ENCODE results near the gene MORN1. TPM values are rescaled to one million over a fixed set of nuclear protein-coding genes. Genes with fewer than 3 reads are reported as not detected.

The MORN1 gene
- polyA plus RNA-seq, 1 donor (not counting 4 experiments of a cell fraction or from before 2014, with no cell fraction given), result 2.1 TPM

DNA sequence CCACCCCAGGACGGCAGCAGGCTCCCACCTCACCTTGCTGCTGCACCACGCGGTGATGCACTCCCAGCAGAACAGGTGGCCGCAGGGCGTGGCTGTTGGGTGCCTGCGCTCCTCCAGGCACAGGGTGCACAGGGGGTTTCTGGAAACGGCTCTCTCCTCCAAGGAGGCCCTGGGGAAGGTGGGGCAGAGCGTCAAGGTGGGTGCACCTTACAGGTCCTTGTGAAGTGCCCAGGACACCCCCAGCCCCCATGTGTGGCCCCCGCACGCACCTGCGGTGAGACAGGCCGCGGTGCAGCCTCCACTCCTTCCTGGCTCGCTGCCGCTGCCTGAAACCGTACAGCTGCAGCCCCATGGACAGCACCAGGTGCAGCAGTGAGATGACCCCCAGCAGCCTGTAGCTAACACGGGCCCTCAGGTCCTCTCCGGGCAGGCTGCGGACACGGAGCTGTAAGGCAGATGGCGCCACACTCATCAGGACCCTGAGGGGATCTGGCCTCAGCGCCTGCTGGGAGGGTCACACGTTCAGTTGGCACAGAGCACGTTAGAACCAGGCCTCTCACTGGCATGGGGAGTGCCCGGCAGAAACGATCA is 15.2 kb upstream of the MORN1 start:
- H3K4me2 ChIP-seq (ENCODE audit: control insufficient read depth, extremely low read depth, insufficient read depth, low read depth, low read length), result no peak overlapping the region
- FAIRE-seq (no peak), DNase-seq (ENCODE audit: low read depth, low spot score) (no peak)
- TF ChIP-seq, protein P1, sequence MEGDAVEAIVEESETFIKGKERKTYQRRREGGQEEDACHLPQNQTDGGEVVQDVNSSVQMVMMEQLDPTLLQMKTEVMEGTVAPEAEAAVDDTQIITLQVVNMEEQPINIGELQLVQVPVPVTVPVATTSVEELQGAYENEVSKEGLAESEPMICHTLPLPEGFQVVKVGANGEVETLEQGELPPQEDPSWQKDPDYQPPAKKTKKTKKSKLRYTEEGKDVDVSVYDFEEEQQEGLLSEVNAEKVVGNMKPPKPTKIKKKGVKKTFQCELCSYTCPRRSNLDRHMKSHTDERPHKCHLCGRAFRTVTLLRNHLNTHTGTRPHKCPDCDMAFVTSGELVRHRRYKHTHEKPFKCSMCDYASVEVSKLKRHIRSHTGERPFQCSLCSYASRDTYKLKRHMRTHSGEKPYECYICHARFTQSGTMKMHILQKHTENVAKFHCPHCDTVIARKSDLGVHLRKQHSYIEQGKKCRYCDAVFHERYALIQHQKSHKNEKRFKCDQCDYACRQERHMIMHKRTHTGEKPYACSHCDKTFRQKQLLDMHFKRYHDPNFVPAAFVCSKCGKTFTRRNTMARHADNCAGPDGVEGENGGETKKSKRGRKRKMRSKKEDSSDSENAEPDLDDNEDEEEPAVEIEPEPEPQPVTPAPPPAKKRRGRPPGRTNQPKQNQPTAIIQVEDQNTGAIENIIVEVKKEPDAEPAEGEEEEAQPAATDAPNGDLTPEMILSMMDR (optimal IDR thresholded peaks at IDR 0.05 in 1 of 3, IDR thresholded peaks at IDR 0.05 in 1 of 3, conservative IDR thresholded peaks at IDR 0.05 in 1 of 3; ENCODE audit: extremely low read depth in 1 of 3, insufficient read depth in 2 of 3, low read length in 3 of 3), result peak in 1 of 3 experiments; percentile 31
- TF ChIP-seq EZH2 (IDR thresholded peaks at IDR 0.05; ENCODE audit: low read length), result no peak
- dilution Hi-C loops (cut with MboI; ENCODE audit: extremely low pct_ligation_motif_present, low sequenced_read_pairs), result loop anchor here (25.0 kb wide), 1 partner anchor 1006 kb away; no protein-coding TSS in a partner anchor
- H3K36me3 ChIP-seq (ENCODE audit: control insufficient read depth in 2 of 2, extremely low read depth in 1 of 2, insufficient read depth in 2 of 2, low read length in 2 of 2), result peaks cover 19 to 34% of the 10 kb centered on the region in 2 experiments
- H3K4me3 ChIP-seq (ENCODE audit: control insufficient read depth in 2 of 3, extremely low read depth in 1 of 3, insufficient read depth in 2 of 3, low read depth in 1 of 3, low read length in 3 of 3), result no peak overlapping the region
- no peaks in the 10 kb centered on the region for H4K20me1 ChIP-seq (ENCODE audit: control insufficient read depth, extremely low read depth, insufficient read depth, low read length)
- H3K27ac ChIP-seq (ENCODE audit: control insufficient read depth, insufficient read depth, low read length), result no peak overlapping the region
- no peaks in the 10 kb centered on the region for H3K9me3 ChIP-seq (ENCODE audit: control insufficient read depth, low read depth, low read length)
- H3K27me3 ChIP-seq (ENCODE audit: control insufficient read depth, extremely low read depth, insufficient read depth, low read length), result no peaks in the 10 kb centered on the region
- peaks cover 5% of the 10 kb centered on the region for H3K79me2 ChIP-seq (ENCODE audit: control insufficient read depth, insufficient read depth, low read length)
- H3K4me1 ChIP-seq (ENCODE audit: control insufficient read depth, extremely low read depth, insufficient read depth, low read length), result peaks cover 5% of the 10 kb centered on the region
- H3K9me1 ChIP-seq (ENCODE audit: control insufficient read depth, extremely low read depth, insufficient read depth, low read length), result no peaks in the 10 kb centered on the region
- H2AFZ ChIP-seq (ENCODE audit: control insufficient read depth, low read length), result no peak overlapping the region
- H3K9ac ChIP-seq (ENCODE audit: control insufficient read depth, extremely low read depth, insufficient read depth, low read length), result no peak overlapping the region

DNA sequence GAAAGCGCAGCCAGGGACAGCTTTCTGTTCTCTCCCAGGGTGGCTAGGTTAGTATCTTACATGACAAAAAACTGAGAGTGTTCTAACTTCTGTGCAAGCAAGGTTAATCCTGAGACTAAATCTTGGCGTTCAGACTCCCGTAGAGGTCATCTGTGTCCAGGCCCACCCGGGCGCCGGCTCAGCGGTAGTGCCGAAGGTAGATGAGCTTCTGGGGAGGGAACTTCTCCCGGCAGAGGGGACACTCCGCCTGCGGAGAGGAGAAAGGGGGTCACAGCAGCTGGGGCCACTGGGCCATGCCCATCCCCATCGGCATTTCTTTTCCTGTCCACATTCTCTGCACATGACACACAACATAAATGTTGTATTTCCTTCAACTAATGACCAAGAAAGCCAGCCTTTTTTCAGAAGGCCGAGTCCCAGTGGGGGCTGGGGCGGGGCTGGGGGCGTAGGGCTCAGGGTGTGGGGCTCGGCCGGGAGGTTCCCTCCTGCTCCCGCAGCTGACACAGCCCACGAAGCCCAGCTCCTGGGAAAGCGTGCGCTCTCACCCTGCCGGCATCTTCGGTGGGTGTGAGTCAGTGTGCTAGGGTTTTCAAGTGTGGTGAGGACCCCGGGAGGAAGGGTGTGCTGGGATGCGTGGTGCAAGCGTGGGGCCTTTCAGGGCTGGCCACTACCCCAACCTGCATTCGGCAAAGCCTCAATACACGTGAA is 14.4 kb upstream of the MORN1 start:
- no peak overlapping the region for H3K4me2 ChIP-seq (ENCODE audit: control insufficient read depth, extremely low read depth, insufficient read depth, low read depth, low read length)
- peaks cover 25 to 38% of the 10 kb centered on the region in 2 experiments for H3K36me3 ChIP-seq (ENCODE audit: control insufficient read depth in 2 of 2, extremely low read depth in 1 of 2, insufficient read depth in 2 of 2, low read length in 2 of 2)
- no peaks in the 10 kb centered on the region for H3K9me3 ChIP-seq (ENCODE audit: control insufficient read depth, low read depth, low read length)
- dilution Hi-C loops (cut with MboI; ENCODE audit: extremely low pct_ligation_motif_present, low sequenced_read_pairs), result loop anchor here (25.0 kb wide), 1 partner anchor 1007 kb away; no protein-coding TSS in a partner anchor
- H3K4me1 ChIP-seq (ENCODE audit: control insufficient read depth, extremely low read depth, insufficient read depth, low read length), result no peaks in the 10 kb centered on the region
- no peaks in the 10 kb centered on the region for H4K20me1 ChIP-seq (ENCODE audit: control insufficient read depth, extremely low read depth, insufficient read depth, low read length)
- no peak overlapping the region for H3K9ac ChIP-seq (ENCODE audit: control insufficient read depth, extremely low read depth, insufficient read depth, low read length)
- H3K79me2 ChIP-seq (ENCODE audit: control insufficient read depth, insufficient read depth, low read length), result peaks cover 7% of the 10 kb centered on the region
- H3K4me3 ChIP-seq (ENCODE audit: control insufficient read depth in 2 of 3, extremely low read depth in 1 of 3, insufficient read depth in 2 of 3, low read depth in 1 of 3, low read length in 3 of 3), result no peak overlapping the region
- H3K9me1 ChIP-seq (ENCODE audit: control insufficient read depth, extremely low read depth, insufficient read depth, low read length), result no peaks in the 10 kb centered on the region
- no peak for TF ChIP-seq EZH2 (IDR thresholded peaks at IDR 0.05; ENCODE audit: low read length)
- TF ChIP-seq, protein P1 (optimal IDR thresholded peaks at IDR 0.05 in 1 of 3, IDR thresholded peaks at IDR 0.05 in 1 of 3, conservative IDR thresholded peaks at IDR 0.05 in 1 of 3; ENCODE audit: extremely low read depth in 1 of 3, insufficient read depth in 2 of 3, low read length in 3 of 3), result no peak
- DNase-seq (ENCODE audit: low read depth, low spot score), result no peak
- no peak overlapping the region for H2AFZ ChIP-seq (ENCODE audit: control insufficient read depth, low read length)
- FAIRE-seq, result no peak
- H3K27ac ChIP-seq (ENCODE audit: control insufficient read depth, insufficient read depth, low read length), result no peak overlapping the region
- no peaks in the 10 kb centered on the region for H3K27me3 ChIP-seq (ENCODE audit: control insufficient read depth, extremely low read depth, insufficient read depth, low read length)
